ENCODE results near the gene PSMC1. TPM values are rescaled to one million over a fixed set of nuclear protein-coding genes. Genes with fewer than 3 reads are reported as not detected.
A peak's percentile ranks its signal among the peaks of the same experiment; 100 is the strongest.

Gene PSMC1
- total and polyA plus RNA-seq, 2 of the 4 experiments (the other 2 are of a cell fraction): 181 to 194 TPM

DNA sequence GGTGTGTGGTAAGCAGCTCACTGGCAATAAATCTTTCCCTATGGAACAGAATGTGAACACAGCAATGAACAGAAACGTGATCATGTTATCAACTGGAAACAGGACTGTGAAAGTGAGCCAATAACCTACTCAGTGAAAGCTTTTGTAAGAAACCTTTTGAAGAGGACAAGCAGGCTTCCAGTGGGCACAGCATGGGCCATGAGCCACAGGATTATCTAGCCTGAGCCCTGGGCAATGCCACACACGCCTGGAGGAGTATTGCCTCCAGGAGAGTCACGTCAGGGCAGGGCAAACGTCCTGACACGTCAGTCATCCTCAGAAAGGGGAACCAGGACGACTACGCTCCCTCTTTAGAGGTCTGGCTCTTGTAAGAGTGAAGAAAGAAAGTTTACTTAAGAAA lies 43.1 kb downstream of the PSMC1 start:
- Histone ChIP-seq H3K27me3 (ENCODE audit: control insufficient read depth, insufficient read depth, low read length) (no peaks in the 10 kb centered on the region), H3K9me1 (ENCODE audit: insufficient read depth, low read length) (peaks cover 3% of the 10 kb centered on the region; the same call in 1 of the 2 replicates), H3K4me3 (ENCODE audit: insufficient read depth, low read depth, low read length) (no peak overlapping the region), H2BK120ac (ENCODE audit: low read depth, low read length) (no peak overlapping the region), H2AFZ (replicated peaks; ENCODE audit: low read length, poor library complexity) (no peak overlapping the region), H2BK15ac (ENCODE audit: low read depth, low read length) (no peak overlapping the region), H2BK5ac (ENCODE audit: low read depth, low read length, poor library complexity, severe bottlenecking) (no peak overlapping the region), H3K9ac (ENCODE audit: low read depth, low read length) (no peak overlapping the region), H2BK20ac (ENCODE audit: low read depth, low read length) (no peak overlapping the region), H3K23ac (ENCODE audit: low read depth, low read length) (no peak overlapping the region), H2AK5ac (ENCODE audit: low read depth, low read length) (0 out of 2 replicates have a peak overlapping the region, but pooled peaks have one; percentile 24), H3K36me3 (ENCODE audit: control insufficient read depth, insufficient read depth, low read length) (peaks cover 9% of the 10 kb centered on the region), H2AK9ac (replicated peaks; ENCODE audit: low read depth, low read length, poor library complexity) (no peak overlapping the region), H4K8ac (ENCODE audit: low read depth in 2 of 2, low read length in 2 of 2) (no peak overlapping the region), H3K27ac (ENCODE audit: insufficient read depth, low read length) (no peak overlapping the region), H3K79me1 (ENCODE audit: low read depth in 1 of 2, low read length in 2 of 2) (peaks cover 0 to 5% of the 10 kb centered on the region in 2 experiments; a peak in 3 of 4 replicates), H3K56ac (ENCODE audit: extremely low read depth, insufficient read depth, low read length) (no peak overlapping the region), H3K14ac (replicated peaks; ENCODE audit: low read depth, low read length) (no peak overlapping the region), H4K5ac (ENCODE audit: low read depth, low read length) (no peak overlapping the region), H3K4me1 (ENCODE audit: control insufficient read depth, insufficient read depth, low read length) (peaks cover 3% of the 10 kb centered on the region; the same call in 1 of the 2 replicates), H3K4ac (ENCODE audit: low read depth, low read length) (no peak overlapping the region), H3K9me3 (ENCODE audit: control insufficient read depth, insufficient read depth, low read length) (no peaks in the 10 kb centered on the region), H3K4me2 (ENCODE audit: low read depth, low read length) (no peak overlapping the region), H4K91ac (ENCODE audit: insufficient read depth, low read depth, low read length) (no peak overlapping the region), H3K18ac (ENCODE audit: low read depth, low read length) (no peak overlapping the region; the same call in 1 of the 2 replicates), H4K20me1 (ENCODE audit: insufficient read depth, low read length) (no peaks in the 10 kb centered on the region)
- intact Hi-C loops (cut with micrococcal nuclease): no loop called here
- dilution Hi-C loops (cut with HindIII; ENCODE audit: low sequenced_read_pairs, unreplicated experiment): no loop called here
- CTCF ChIA-PET: interaction anchor here (1.8 kb wide), 1 partner anchor 10 kb away, joined by 7 read pairs; no protein-coding TSS in a partner anchor
- 73% methylated on average over 4 of the region's 7 CpGs; no CpG with 5 or more reads in 1 of the 2 experiments for WGBS, 2 experiments (ENCODE audit: extremely low coverage in 2 of 2, insufficient read length in 1 of 2)
- POLR2A ChIA-PET (ENCODE audit: unreplicated experiment): no interaction called here
- DNase-seq: no peak
- in situ Hi-C loops (cut with MboI; ENCODE audit: low sequenced_read_pairs): loop anchor here (25.0 kb wide), 1 partner anchor 863 kb away; no protein-coding TSS in a partner anchor
- no TSS peak for BruUV-seq (replicated peaks)
- no peak for ATAC-seq (ENCODE audit: low read depth)
- TF ChIP-seq RCOR1 (IDR thresholded peaks at IDR 0.05; ENCODE audit: insufficient replicate concordance, low read length) (no peak), CEBPB (IDR thresholded peaks at IDR 0.05; ENCODE audit: low read depth, low read length) (no peak), NFE2L2 (IDR thresholded peaks at IDR 0.05; ENCODE audit: low read depth, low read length) (no peak), MAFK (IDR thresholded peaks at IDR 0.05; ENCODE audit: low read depth, low read length) (no peak), MAZ (IDR thresholded peaks at IDR 0.05; ENCODE audit: borderline replicate concordance, low read depth, low read length) (no peak), RFX5 (IDR thresholded peaks at IDR 0.05; ENCODE audit: low read depth, low read length) (no peak), BHLHE40 (IDR thresholded peaks at IDR 0.05; ENCODE audit: low read depth, low read length) (no peak), CTCF (conservative IDR thresholded peaks at IDR 0.05; ENCODE audit: low read depth, low read length) (no peak), FOS (IDR thresholded peaks at IDR 0.05; ENCODE audit: low read depth, low read length) (no peak), MXI1 (IDR thresholded peaks at IDR 0.05; ENCODE audit: borderline replicate concordance, low read depth, low read length) (no peak), CHD1 (IDR thresholded peaks at IDR 0.05; ENCODE audit: low read depth, low read length) (no peak), SMC3 (IDR thresholded peaks at IDR 0.05; ENCODE audit: low read depth, low read length) (no peak), RAD21 (IDR thresholded peaks at IDR 0.05; ENCODE audit: low read length) (no peak), ELK1 (IDR thresholded peaks at IDR 0.05; ENCODE audit: borderline replicate concordance, low read depth, low read length) (no peak)
- TF ChIP-seq, protein P1, sequence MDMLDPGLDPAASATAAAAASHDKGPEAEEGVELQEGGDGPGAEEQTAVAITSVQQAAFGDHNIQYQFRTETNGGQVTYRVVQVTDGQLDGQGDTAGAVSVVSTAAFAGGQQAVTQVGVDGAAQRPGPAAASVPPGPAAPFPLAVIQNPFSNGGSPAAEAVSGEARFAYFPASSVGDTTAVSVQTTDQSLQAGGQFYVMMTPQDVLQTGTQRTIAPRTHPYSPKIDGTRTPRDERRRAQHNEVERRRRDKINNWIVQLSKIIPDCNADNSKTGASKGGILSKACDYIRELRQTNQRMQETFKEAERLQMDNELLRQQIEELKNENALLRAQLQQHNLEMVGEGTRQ (IDR thresholded peaks at IDR 0.05; ENCODE audit: low read depth, low read length): no peak

Data from IMR-90 (cell line).